ENCODE results near the gene CADM1. TPM values are rescaled to one million over a fixed set of nuclear protein-coding genes. Genes with fewer than 3 reads are reported as not detected.

Gene CADM1
- total and polyA plus RNA-seq, 7 donors = 0.69 to 25.2 (median 15.6) TPM

DNA sequence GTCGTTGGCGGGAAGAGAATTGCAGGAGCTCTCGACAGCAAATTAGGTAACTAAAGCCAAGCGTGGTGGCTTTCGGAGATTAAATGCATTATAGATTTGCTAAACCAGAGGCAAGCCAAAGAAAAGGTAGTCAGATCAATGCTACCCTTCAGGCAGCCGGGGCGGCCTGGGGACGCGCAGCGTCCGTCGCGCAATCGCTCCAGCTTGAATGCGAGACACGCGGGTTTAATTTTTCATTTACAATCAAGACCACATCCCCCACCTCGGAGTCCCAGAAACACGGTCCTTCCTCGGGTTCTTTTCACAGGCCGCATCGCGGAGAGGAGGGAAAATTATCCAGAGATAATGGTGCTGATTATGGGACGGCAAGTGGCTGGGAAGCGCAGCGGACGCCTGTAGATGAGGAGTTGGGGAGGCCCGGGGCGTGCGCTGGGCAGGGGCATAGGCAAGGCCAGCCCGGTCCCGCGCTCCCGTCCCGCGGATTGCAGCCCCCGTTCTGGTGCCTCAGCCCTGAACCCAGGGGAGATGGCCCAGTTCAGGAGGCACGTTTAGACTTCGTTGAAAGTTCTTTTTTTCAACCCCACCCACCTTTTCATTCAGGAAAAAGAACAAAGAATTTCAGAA lies 350.4 kb downstream of the CADM1 start:
- H3K4me3 ChIP-seq = no peak overlapping the region
- no peaks in the 10 kb centered on the region for H3K36me3 ChIP-seq
- H3K27me3 ChIP-seq = no peaks in the 10 kb centered on the region
- intact Hi-C loops (cut with DNase I) = no loop called here
- 95 to 96% methylated on average over 39 of the region's 39 CpGs for WGBS, 2 donors
- TF ChIP-seq POLR2A (IDR thresholded peaks at IDR 0.05) = no peak
- no peak for TF ChIP-seq EP300 (IDR thresholded peaks at IDR 0.05)
- no peak for TF ChIP-seq POLR2AphosphoS5 (IDR thresholded peaks at IDR 0.05)
- TF ChIP-seq CTCF (IDR thresholded peaks at IDR 0.05) = no peak
- H3K27ac ChIP-seq = no peak overlapping the region
- no peak for DNase-seq
- H3K4me1 ChIP-seq = no peaks in the 10 kb centered on the region
- no peaks in the 10 kb centered on the region for H3K9me3 ChIP-seq

GRCh38 chr11:115153135-115153534 lies 351.1 kb downstream of the CADM1 start:
- no peak for TF ChIP-seq POLR2A (IDR thresholded peaks at IDR 0.05)
- WGBS, 2 donors = 85 to 87% methylated on average over 8 of the region's 8 CpGs
- DNase-seq = no peak

DNA sequence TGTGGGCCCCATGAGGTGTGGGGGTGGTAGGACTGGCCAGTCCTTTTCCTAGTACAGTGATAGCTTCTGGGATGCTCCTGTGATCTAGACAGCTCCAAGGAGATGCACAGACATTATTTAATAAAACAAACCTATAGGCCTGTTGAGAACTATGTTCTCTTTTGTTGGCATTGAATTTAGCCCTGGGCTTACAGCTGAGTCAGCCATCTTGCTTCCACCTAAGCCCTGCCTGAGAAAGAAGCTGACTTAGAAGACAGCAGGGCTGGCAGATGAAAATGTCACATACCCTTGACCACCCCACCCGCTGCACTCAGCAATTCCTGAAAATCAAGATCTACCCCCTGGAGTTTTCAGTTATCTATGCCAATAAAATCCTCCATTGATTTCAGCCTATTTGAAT lies 353.2 kb downstream of the CADM1 start:
- Histone ChIP-seq H3K4me1 (no peaks in the 10 kb centered on the region), H3K36me3 (no peaks in the 10 kb centered on the region), H3K4me3 (no peak overlapping the region), H3K9me3 (no peaks in the 10 kb centered on the region), H3K27ac (no peak overlapping the region), H3K27me3 (no peaks in the 10 kb centered on the region)
- WGBS, 2 donors = 90 to 97% methylated on average over 1 of the region's 1 CpG
- DNase-seq = no peak
- TF ChIP-seq CTCF (IDR thresholded peaks at IDR 0.05) (no peak), EP300 (IDR thresholded peaks at IDR 0.05) (no peak), POLR2A (IDR thresholded peaks at IDR 0.05) (no peak), POLR2AphosphoS5 (IDR thresholded peaks at IDR 0.05) (no peak)
- intact Hi-C loops (cut with DNase I) = no loop called here

More at GRCh38 chr11:115153135-115153534, 351.1 kb downstream of the CADM1 start:
- no peaks in the 10 kb centered on the region for H3K36me3 ChIP-seq
- no peaks in the 10 kb centered on the region for H3K9me3 ChIP-seq
- H3K4me3 ChIP-seq = no peak overlapping the region
- no peak overlapping the region for H3K27ac ChIP-seq
- intact Hi-C loops (cut with DNase I) = no loop called here
- H3K4me1 ChIP-seq = no peaks in the 10 kb centered on the region
- no peaks in the 10 kb centered on the region for H3K27me3 ChIP-seq

- 63 to 76% methylated on average over 2 of the region's 2 CpGs for WGBS, 2 donors
- Histone ChIP-seq H3K4me1 (no peaks in the 10 kb centered on the region), H3K27ac (no peak overlapping the region), H3K27me3 (peaks cover 0 to 5% (median 0%) of the 10 kb centered on the region in 3 donors), H3K9me3 (no peaks in the 10 kb centered on the region), H3K4me3 (no peak overlapping the region), H3K36me3 (no peaks in the 10 kb centered on the region)
- DNase-seq = no peak
- TF ChIP-seq POLR2A (IDR thresholded peaks at IDR 0.05) (no peak), CTCF (IDR thresholded peaks at IDR 0.05) (no peak), EP300 (IDR thresholded peaks at IDR 0.05) (no peak), POLR2AphosphoS5 (IDR thresholded peaks at IDR 0.05) (no peak)
- intact Hi-C loops (cut with DNase I) = no loop called here
Measured at GRCh38 chr11:115148691-115149090, 355.5 kb downstream of the CADM1 start.

GRCh38 chr11:115148101-115148500 lies 356.1 kb downstream of the CADM1 start:
- TF ChIP-seq CTCF (IDR thresholded peaks at IDR 0.05) (no peak), POLR2AphosphoS5 (IDR thresholded peaks at IDR 0.05) (no peak), EP300 (IDR thresholded peaks at IDR 0.05) (no peak), POLR2A (IDR thresholded peaks at IDR 0.05) (no peak)
- no peaks in the 10 kb centered on the region for H3K4me1 ChIP-seq
- intact Hi-C loops (cut with DNase I) = no loop called here
- 90 to 97% methylated on average over 4 of the region's 4 CpGs for WGBS, 2 donors
- no peak overlapping the region for H3K4me3 ChIP-seq
- no peaks in the 10 kb centered on the region for H3K9me3 ChIP-seq
- no peak overlapping the region for H3K27ac ChIP-seq
- no peaks in the 10 kb centered on the region for H3K36me3 ChIP-seq
- H3K27me3 ChIP-seq = peaks cover 0 to 5% (median 0%) of the 10 kb centered on the region in 3 donors
- no peak for DNase-seq
